Spleen (tissue), 7 donors: ENCODE data around the gene CHST15.

ENCODE experiments used
- POLR2A ChIP-seq, 3 donors: fragments of 450-650 bp; IDR thresholded peaks; one replicate each; pipeline ENCODE4 v1.5.1; 2017; ENCODE audit warnings: antibody characterized with exemption in 3 of 3, mild to moderate bottlenecking in 1 of 3
- TF ChIP-seq, protein P1 (sequence below), 11 experiments: fragments of 200-600 bp in 7 of 11; fragments of 450-650 bp in 4 of 11; sonication (generic) in 4 of 11; IDR thresholded peaks in 8 of 11; conservative IDR thresholded peaks in 3 of 11; 1 replicate in 7 of 11; 2 replicates in 4 of 11; pipeline versions ENCODE4 v1.4.0 to v1.8.0; 2016 to 2021; ENCODE audit warnings: antibody characterized with exemption in 11 of 11, inconsistent platforms in 4 of 11, mild to moderate bottlenecking in 1 of 11
- donor health status: DM: no; HTN: no; CAD: no; lungs with moderate emphysema.
- donor health status: DM: no; HTN: no; CAD: no.
- donor health status: DM: no; HTN: no; CAD: no.

DNA sequence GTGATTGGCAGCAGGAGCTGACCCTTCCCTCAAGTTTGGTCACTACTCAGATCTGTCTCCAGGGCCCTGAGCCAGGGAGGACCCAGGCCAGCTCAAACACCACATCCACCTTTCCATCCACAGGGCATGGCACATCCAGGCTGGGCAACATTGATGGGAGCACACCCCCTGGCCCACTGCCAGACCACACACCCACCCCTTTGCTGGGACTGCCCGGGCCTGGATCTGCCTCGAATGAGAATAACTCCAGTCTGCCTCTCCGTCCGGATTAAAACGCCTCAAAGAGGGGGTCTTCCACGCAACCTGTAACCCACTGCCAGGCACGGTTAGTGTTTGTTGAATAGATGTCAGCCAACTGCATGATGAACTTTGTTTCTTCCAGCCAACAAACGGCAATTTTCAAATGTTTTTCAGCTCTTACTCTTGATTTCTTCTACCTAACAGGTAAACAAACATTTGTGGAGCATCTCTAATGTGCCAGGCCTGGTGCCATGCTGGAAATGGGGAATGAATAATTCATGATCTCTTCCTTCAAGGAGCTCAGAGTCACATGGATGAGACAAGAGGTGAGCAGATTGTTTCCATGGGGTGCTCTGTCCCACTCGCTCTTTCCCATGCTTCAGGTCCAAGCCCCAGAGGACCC, 41.0 kb upstream of the CHST15 start:
- TF ChIP-seq, protein P1, sequence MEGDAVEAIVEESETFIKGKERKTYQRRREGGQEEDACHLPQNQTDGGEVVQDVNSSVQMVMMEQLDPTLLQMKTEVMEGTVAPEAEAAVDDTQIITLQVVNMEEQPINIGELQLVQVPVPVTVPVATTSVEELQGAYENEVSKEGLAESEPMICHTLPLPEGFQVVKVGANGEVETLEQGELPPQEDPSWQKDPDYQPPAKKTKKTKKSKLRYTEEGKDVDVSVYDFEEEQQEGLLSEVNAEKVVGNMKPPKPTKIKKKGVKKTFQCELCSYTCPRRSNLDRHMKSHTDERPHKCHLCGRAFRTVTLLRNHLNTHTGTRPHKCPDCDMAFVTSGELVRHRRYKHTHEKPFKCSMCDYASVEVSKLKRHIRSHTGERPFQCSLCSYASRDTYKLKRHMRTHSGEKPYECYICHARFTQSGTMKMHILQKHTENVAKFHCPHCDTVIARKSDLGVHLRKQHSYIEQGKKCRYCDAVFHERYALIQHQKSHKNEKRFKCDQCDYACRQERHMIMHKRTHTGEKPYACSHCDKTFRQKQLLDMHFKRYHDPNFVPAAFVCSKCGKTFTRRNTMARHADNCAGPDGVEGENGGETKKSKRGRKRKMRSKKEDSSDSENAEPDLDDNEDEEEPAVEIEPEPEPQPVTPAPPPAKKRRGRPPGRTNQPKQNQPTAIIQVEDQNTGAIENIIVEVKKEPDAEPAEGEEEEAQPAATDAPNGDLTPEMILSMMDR (IDR thresholded peaks at IDR 0.05 in 8 of 11, conservative IDR thresholded peaks at IDR 0.05 in 3 of 11) = no peak
- TF ChIP-seq POLR2A (IDR thresholded peaks at IDR 0.05) = no peak
